G401.6 (cell line): ENCODE measurements around the gene AGK.
"Not testable (repeated sequence)": the region's sequence is repeated elsewhere in the genome, so short reads cannot be mapped to it uniquely, and the experiment has no call there.

Experiments
- FAIRE-seq: peaks from 2 replicates; lab custom pipeline; 2012; peaks lifted over from hg19 to GRCh38; lab: Jason Lieb, UNC

Gene AGK

DNA sequence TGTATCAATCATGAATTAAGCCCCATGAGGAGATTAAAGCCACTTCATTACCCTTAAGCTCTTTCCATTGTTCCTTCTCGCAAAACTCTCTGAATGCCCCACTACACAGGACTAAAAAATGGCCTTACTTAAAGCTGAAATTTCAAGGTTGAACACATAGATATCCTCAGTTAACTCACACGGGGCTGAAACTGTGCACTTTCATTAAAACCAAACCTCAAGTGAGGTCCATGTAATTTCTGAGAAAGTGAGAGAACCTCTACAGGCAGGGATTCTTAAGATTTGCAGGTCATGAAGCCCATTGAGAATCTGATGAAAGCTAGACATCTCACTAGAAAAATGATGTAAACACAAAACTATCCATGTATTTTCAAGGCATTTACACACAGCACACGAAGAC, 134.9 kb downstream of the AGK start:
- no peak for FAIRE-seq

DNA sequence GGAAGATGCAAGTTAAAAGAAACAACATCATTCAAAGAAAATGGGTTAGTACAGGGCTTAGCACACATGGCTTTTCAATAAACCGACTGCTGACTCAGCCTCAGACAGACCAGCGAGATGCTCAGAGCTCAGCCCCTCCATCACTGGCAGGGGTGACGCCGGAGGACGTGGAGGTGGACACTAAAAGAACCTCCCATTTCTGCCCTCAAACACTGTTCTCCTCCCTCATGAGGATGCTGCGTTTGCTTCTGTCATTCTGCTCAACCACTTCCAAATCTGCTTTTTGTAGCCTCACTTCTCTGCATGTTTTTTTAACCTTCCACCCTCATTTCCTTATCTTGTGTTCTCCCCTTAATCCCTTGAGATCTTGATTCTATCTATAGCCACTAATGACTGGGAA, 135.5 kb downstream of the AGK start:
- FAIRE-seq, result no peak

DNA sequence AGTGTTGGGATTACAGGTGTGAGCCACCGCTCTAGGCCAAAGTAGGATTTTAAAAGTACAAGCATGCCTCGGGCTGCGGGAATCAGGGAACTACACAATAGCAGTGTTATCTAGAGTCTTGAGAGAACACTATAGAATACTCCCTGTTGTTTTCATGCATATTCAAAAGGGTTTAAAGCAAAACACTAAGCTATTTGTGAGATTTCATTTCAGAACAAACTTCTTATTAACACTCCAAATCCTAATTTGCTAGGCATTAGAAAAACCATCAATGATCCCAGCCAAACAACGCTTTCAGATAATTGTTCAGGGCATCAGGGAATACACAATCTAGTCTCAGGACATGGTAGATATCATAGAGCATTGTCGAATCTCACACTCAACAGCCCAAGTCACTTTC, 136.8 kb downstream of the AGK start:
- no peak for FAIRE-seq

DNA sequence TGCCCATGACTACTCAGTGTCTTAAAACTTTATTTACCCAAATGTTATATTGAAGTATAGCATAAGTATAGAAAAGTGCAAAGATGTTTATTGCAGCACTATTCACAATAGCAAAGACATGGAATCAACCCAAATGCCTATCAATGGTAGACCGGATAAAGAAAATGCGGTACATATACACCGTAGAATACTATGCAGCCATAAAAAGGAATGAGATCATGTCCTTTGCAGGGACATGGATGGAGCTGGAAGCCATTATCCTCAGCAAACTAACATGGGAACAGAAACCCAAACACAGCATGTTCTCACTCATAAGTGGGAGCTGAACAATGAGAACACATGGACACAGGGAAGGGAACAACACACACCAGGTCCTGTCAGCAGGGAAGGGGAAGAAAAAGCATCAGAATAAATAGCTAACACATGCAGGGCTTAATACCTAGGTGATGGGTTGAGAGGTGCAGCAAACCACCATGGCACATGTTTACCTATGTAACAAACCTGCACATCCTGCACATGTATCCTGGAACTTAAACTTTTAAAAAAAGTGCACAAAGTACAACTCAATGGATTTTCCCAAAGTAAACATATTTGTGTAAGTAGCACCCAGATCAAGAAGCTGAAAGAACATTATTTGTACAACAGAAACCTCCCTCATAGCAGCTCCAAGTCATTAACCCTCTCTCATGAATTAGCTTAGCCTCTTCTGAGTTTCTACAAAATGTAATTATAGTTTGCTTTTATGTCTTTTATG, 138.0 kb downstream of the AGK start:
- not testable (repeated sequence) for FAIRE-seq

DNA sequence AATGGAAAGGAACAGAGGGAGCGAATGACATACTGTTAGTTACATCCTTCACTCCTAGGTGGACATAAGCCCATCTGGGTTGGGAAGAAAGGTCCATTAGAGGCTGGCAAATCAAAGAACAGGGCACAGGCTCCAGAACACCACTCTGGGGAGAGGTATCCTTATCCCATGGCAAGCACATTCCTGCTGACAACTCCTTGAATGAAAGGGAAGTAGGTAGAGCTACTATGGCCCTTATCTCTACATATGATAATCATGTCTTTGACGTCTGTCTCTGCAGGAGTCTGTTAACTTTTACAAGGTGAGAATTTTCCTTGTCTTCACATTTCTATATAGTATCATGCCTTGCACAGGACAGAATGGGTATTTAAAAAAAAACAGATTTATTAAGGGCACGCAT, 140.3 kb downstream of the AGK start:
- no peak for FAIRE-seq

DNA sequence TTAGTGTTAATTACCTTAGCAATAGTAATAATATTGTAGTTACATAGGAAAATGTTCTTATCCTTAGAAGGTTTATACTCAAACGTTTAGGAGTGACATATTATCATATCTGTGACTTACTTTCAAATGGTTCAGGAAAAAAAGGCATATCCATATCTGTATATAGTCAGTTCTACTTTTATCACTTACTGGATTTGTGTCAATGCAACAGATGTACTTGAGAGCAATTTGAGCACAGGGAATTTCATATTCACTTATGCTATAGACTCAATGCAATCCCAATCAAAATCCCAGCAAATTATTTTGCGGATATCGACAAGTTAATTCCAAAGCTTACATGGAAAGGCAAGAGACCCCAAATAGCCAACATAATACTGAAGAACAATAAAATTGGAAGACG, 140.8 kb downstream of the AGK start:
- no peak for FAIRE-seq

DNA sequence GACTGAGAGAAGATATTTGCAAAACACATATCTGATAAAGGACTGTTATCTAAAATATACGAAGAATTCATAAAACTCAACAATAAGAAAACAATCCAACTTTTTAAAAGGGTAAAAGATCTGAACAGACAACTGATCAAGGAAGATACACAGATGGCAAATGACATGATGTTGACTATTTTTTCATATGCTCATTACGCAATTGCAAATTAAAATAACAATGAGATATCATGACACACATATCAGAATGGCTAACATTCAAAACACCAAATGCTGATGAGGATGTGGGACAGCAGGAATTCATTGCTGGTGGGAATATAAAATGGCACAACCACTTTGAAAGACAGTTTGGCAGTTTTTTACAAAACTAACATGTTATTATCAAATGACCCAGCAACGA, 141.9 kb downstream of the AGK start:
- FAIRE-seq, result no peak

DNA sequence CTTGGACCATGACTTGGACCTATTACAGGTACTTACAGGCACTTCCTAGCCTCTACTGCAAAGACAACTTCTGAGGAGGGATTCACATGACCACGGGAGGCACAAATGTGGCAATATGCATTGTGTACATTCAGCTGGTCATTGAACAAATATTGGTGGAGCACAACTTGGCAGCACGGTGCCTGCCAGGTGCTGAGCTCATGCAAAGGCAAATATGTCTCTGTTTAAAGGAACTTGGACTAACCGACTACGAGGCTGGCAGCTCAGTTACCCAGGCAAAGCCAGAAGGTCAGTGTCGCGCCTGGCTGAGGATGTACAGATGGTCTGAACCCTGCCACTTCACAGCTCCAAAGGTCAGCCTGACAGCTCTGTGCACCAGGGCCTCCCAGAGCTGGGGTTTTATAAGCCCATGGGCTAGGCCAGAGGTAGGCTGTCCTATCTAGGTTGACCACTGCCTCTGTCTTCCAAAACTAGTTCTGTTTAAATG, 144.6 kb downstream of the AGK start:
- FAIRE-seq, result no peak

DNA sequence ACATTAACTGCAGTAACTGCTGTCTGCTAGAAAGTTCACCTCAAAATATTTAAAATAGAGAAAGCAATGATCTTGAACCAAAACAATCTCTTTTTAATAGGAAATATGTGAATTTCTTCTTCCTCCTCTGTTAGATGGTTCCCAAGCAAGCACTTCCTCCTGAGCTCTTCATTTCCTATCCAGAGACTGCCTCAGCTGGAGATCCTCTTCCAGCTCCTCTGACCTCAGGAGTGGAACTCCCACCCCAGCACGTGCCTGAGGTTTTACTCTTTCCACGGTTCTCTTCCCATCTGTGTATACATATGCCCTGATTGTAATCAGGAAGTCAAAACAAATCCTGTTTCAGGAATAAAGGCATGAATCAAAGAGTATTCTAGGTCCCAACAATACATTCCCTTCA, 145.1 kb downstream of the AGK start:
- FAIRE-seq, result no peak

DNA sequence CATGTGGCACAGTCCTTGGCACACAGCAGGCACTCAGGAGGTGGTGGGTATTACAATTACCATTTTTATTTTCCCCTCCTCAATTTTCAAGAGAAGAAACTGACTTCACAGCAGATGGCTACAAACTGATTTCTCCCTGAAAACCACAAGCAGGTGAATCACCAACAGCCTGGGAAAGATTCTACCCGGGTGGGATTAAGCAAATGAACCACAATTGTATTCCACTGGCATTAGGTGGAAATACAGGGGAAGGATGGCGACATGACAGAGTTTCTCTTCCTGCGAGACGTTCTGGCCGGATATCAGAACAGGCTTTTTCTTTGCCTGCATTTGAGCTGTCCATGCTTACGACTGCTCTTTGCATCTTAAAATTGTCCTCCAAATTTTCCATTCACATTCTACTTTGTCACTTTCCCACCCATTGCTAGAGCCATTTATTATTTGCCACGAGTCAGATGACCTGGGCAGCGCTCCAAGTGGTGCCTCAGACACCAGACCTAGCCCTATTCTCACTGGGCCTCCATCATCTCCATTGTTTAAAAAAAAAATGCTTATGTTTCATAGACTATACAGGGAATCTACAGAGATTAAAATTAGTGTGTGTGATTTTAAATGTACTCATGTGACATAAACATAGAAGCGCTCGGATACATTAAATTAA, 146.1 kb downstream of the AGK start:
- FAIRE-seq, result no peak

DNA sequence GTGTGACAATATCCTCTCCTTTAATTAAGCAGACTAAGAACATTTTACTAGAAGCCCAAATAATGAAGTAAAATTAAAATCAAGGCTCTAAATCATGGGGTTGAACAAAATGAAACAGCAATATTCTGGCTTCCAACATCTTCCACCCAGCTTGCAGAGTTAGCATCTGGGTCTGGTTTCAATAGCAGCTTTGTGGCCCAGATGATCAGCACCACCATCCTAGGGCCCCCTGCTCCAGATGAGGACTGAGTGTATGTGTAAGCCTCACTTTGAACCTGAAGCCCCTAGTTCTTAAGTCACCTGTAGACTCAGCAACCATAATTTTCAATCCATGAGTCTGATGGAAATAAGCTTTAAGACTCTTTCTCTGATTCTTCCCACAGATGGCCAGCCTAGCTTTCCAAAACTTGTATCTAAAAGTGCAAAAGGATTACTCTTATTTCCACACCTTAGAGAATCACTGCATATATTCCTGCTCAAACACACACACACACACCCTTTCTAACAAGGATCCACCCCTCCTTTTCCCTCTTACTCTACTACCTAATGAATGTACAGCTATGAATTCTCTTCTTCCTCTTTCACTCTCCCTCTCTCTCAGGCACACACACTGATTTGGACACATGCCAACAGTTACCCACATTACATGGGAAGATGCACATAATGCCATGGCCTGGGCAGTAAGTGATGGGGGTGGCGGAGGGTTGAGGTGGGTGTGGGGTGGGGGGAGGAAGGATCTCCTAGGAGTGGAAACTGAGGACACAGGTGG, 147.2 kb downstream of the AGK start:
- no peak for FAIRE-seq

DNA sequence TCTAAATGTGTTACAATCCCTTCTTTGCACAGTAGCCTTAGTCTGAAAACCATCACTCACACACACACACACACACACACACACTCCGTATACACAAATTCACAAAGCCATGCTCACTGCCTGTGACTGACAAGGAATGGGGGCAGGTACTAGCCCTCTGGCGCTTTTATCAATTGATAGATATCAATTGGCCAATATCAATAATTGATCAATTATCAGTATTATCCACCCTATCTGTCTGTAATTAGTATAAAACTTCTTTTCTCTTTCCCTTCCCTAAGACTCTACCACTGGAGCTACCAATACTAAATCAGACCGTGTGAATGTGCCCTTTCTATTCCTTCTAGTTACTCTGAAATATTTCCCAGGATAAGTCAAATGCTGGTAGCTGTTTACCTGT, 148.7 kb downstream of the AGK start:
- no peak for FAIRE-seq

DNA sequence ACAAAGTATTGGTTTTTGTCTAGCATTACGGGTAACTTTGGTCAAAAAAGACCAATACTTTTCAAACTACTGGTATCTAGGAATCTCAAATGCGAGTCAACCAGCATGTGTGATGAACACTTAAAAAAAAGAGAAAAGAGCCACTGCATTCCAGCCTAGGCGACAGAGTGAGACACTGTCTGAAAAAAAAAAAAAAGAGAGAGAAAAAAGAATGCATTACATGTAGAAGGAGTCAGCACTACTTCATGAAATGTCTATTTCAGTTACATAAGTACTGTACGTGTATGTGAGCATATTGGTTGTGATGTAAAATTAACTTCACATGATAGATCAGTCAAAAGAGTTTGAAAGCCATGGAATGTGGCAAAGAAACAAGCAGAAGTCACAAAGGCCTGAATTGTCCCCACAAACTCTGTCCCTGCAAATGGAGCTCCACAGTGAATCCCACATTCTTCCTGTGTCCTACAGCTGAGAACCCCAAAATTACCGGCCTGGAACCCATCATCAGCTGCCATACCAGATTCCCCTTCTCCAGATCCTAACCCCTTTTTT, 149.2 kb downstream of the AGK start:
- no peak for FAIRE-seq

DNA sequence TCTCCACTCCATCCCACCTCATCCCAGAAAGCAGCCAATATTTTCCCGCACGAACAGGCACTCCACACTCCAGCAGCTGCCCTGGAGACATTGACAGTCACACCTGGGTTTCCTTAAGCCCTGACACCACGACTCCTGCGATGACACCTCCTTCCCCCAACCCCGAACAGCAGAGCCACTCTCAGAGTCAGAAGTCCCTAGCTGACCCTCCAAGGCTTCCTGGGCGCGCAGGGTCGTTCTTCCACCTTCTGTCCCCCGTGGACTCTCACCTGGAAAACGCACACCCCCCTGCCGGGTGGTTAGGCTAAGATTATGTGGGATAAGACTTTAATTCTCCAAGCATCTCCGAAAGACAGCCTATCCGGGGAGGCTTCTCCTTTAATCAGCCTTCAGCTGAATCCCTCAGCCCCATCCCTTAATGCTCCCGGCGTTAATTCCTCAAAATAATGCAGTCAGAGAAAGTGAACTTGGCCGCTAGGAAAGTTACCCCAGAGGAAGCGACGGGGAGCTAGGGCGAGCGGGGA, 149.7 kb downstream of the AGK start:
- no peak for FAIRE-seq

DNA sequence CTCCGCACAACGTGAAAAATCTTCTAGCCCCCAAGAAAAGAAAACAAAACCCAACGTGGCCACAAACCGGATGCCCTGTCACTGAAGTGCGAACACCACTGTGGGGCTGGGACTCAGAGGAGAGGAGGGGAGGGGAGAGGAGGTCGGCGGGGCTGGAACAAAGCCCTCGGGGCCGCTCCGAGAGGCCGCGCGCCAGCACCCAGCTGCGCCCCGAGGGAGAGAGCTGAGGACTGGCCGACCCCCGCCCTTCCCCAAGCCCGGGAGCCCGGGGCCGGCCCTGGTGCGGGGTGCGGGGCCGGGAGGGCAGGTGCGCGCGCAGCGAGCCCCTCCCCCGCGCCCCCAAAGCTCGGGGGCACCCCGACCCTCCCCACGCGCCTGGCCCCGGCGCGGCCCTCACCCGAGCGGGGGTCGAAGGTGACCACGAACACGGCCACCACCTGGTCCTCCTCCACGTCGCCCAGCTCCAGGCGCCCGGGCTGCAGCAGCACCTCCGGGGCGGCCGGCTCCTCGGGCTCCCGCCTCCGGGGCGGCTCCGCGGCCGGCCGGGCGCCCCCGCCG, 150.4 kb downstream of the AGK start:
- FAIRE-seq, result no peak

DNA sequence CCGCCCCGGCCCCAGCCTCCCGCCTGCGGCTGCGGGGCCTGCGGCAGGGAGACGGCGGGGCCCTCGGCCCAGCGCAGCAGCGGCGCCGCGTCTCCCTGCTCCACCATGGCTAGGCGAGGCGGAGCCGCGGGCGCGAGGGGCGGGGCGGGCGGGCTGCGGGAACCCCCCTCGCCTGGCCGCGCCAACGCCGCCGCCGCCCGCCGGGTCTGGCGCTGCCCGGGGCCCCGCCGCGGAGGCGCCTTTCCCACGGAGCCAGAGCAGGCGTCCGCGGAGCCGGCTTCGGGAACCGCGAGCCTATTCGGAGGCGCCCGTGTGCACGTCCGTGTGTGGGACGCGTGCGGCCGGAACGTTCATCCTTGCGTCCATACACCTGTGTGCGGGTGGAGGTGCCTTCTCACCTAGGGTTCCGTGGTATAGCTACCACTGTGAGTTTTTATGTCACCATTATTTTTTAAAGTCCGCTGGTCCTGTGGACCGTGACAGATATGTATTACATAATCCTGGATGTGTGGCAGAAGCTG, 150.9 kb downstream of the AGK start, which contains the start of gene DENND11:
TSS of gene DENND11 (minus strand) at position 120 of the 521 bp plus-strand sequence. CDS start at position 107, 13 bp downstream.
- no peak for FAIRE-seq

DNA sequence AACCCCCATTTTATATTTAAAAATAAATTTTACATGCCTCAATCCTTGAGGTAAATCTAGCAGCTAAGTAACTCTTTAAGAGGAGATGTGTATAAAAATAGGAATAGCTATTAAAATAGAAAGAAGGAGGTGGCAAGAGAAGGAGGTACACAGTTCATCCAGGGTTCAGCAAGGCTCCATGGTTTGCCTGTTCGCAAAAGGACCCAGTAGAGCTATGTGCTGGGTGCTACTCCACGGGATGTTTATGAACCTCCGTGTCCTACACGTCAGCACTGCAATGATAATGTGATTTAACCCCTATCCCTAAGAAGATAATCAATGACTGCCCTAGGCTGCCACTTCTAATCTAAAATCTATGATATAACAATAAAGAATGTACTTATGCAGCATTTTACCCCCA, 151.7 kb downstream of the AGK start:
- FAIRE-seq, result no peak

DNA sequence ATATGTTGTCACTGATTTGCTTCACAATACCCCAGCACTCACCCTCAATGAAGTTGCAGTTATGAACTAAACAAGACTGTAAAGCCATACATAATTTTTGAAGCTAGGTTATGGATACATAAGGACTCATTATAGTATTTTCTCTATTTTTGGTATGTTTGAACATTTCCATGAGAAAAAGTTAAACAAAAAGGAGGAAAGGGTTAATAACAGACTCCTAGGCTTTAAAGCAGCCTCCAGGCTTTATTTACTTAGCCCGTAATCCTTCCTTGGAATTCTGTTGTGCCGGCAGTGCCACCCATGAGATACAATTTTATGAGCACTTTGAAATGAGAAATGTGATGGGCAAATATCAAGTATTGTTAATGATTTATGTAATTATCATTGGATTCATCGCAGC, 152.9 kb downstream of the AGK start:
- FAIRE-seq, result no peak

DNA sequence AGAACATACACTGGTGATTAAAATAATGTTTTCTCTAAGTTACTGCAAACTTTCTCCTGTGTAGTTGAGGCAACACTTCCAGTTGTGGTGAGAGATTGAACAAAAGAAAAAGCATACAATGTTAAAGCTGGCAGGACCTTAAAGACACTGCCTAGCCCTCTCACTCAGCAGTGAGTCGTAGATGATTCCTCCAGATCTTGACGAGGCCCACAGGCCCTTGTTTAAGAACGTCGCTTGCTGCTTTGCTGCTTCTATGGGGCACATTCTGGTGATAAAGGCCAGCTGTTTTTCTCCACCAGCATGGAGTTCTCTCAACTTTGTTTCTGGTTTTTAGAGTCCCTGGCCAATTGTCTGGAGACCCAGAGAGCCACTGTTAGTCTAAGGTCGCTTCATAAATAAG, 153.5 kb downstream of the AGK start:
- no peak for FAIRE-seq
